SK-N-MC (cell line): ENCODE data around the gene CALCOCO1.
"Not testable (repeated sequence)": the region's sequence is repeated elsewhere in the genome, so short reads cannot be mapped to it uniquely, and the experiment has no call there.

Experiments
- DNase-seq: peaks from one replicate; pipeline ENCODE4 v3.0.0-alpha.2; 2011; ENCODE audit warnings: low read depth, low spot score
- H3K27ac ChIP-seq: fragments of 200-600 bp; sonication (generic); 2 replicates; pipeline ENCODE4 v1.5.1; 2016; ENCODE audit warnings: mixed run types
- H3K36me3 ChIP-seq: fragments of 200-600 bp; sonication (generic); 2 replicates; pipeline ENCODE4 v1.6.1; 2017; ENCODE audit warnings: antibody characterized with exemption, low read length, mixed read lengths; ENCODE audit not compliant: insufficient read depth
- H3K4me3 ChIP-seq: fragments of 200-600 bp; sonication (generic); 2 replicates; pipeline ENCODE4 v1.5.1; 2016
- H3K9ac ChIP-seq: fragments of 200-600 bp; sonication (generic); 2 replicates; pipeline ENCODE4 v1.8.0; 2017; ENCODE audit warnings: mixed run types, mixed read lengths; ENCODE audit not compliant: insufficient read length
- H3K9me3 ChIP-seq: fragments of 200-600 bp; sonication (generic); 2 replicates; pipeline ENCODE4 v1.6.1; 2017; ENCODE audit warnings: low read depth, mild to moderate bottlenecking, antibody characterized with exemption, low read length, moderate library complexity, mixed read lengths
- EZH2 ChIP-seq: fragments of 200-600 bp; sonication (generic); IDR thresholded peaks from one replicate; pipeline ENCODE4 v1.6.1; 2017; ENCODE audit warnings: antibody characterized with exemption
- FOXP2 ChIP-seq: optimal IDR thresholded peaks from 2 replicates; pipeline ENCODE3; 2011; ENCODE audit warnings: mild to moderate bottlenecking, moderate library complexity; ENCODE audit not compliant: insufficient read depth; ENCODE audit errors: extremely low read length, control extremely low read depth
- POLR2AphosphoS5 ChIP-seq: IDR thresholded peaks from 2 replicates; pipeline ENCODE4 v1.6.1; 2012; ENCODE audit warnings: mild to moderate bottlenecking, low read depth, low read length, borderline replicate concordance

CALCOCO1 gene

GRCh38 chr12:53727310-53728041 lies at the start of gene CALCOCO1:
Gene CALCOCO1 (minus strand): TSS chr12:53727452. CDS start chr12:53725242, 2,210 bp downstream.
- Histone ChIP-seq H3K9ac (peak within 1 kb of the TSS; percentile 81), H3K36me3 (no peaks in the 10 kb centered on the region), H3K4me3 (peak within 1 kb of the TSS; percentile 84), H3K27ac (0 out of 2 replicates have a peak within 1 kb of the TSS, but pooled peaks have one; percentile 50), H3K9me3 (no peaks in the 10 kb centered on the region)
- DNase-seq: peak; percentile 93
- TF ChIP-seq POLR2AphosphoS5: peak; percentile 93
- peak; percentile 35 for TF ChIP-seq FOXP2
- no peak for TF ChIP-seq EZH2

GRCh38 chr12:53776872-53777271 lies 49.6 kb upstream of the CALCOCO1 start:
- Histone ChIP-seq H3K36me3 (no peaks in the 10 kb centered on the region), H3K9ac (no peak overlapping the region), H3K9me3 (no peaks in the 10 kb centered on the region), H3K27ac (no peak overlapping the region), H3K4me3 (no peak overlapping the region)
- no peak for TF ChIP-seq POLR2AphosphoS5
- no peak for TF ChIP-seq FOXP2
- TF ChIP-seq EZH2: no peak
- DNase-seq: no peak

- TF ChIP-seq POLR2AphosphoS5: no peak
- TF ChIP-seq FOXP2: no peak
- TF ChIP-seq EZH2: no peak
- Histone ChIP-seq H3K27ac (no peak overlapping the region), H3K36me3 (no peaks in the 10 kb centered on the region), H3K9ac (no peak overlapping the region), H3K9me3 (no peaks in the 10 kb centered on the region), H3K4me3 (no peak overlapping the region)
- no peak for DNase-seq
Measured at GRCh38 chr12:53775478-53776145, 48.4 kb upstream of the CALCOCO1 start.

GRCh38 chr12:53770281-53770680 lies 43.0 kb upstream of the CALCOCO1 start:
- no peaks in the 10 kb centered on the region for H3K36me3 ChIP-seq
- no peak for DNase-seq
- no peak overlapping the region for H3K9ac ChIP-seq
- no peak overlapping the region for H3K27ac ChIP-seq
- TF ChIP-seq FOXP2 (no peak), EZH2 (no peak), POLR2AphosphoS5 (no peak)
- H3K4me3 ChIP-seq: no peak overlapping the region
- H3K9me3 ChIP-seq: no peaks in the 10 kb centered on the region

GRCh38 chr12:53768976-53769375 lies 41.7 kb upstream of the CALCOCO1 start:
- H3K9me3 ChIP-seq: no peaks in the 10 kb centered on the region
- no peaks in the 10 kb centered on the region for H3K36me3 ChIP-seq
- DNase-seq: no peak
- H3K9ac ChIP-seq: no peak overlapping the region
- H3K4me3 ChIP-seq: no peak overlapping the region
- no peak overlapping the region for H3K27ac ChIP-seq
- TF ChIP-seq POLR2AphosphoS5: no peak
- no peak for TF ChIP-seq EZH2
- TF ChIP-seq FOXP2: no peak

- TF ChIP-seq POLR2AphosphoS5: no peak
- no peak for TF ChIP-seq FOXP2
- no peak overlapping the region for H3K27ac ChIP-seq
- DNase-seq: no peak
- H3K4me3 ChIP-seq: no peak overlapping the region
- no peak overlapping the region for H3K9ac ChIP-seq
- H3K9me3 ChIP-seq: no peaks in the 10 kb centered on the region
- no peaks in the 10 kb centered on the region for H3K36me3 ChIP-seq
Measured at GRCh38 chr12:53766881-53767280, 39.6 kb upstream of the CALCOCO1 start.

GRCh38 chr12:53765891-53766290 lies 38.6 kb upstream of the CALCOCO1 start:
- H3K9me3 ChIP-seq: no peaks in the 10 kb centered on the region
- no peaks in the 10 kb centered on the region for H3K36me3 ChIP-seq
- no peak for TF ChIP-seq FOXP2
- no peak for TF ChIP-seq EZH2
- no peak for TF ChIP-seq POLR2AphosphoS5
- no peak overlapping the region for H3K4me3 ChIP-seq
- no peak overlapping the region for H3K9ac ChIP-seq
- no peak for DNase-seq
- no peak overlapping the region for H3K27ac ChIP-seq

- no peak for DNase-seq
- H3K4me3 ChIP-seq: no peak overlapping the region
- H3K27ac ChIP-seq: no peak overlapping the region
- H3K36me3 ChIP-seq: no peaks in the 10 kb centered on the region
- TF ChIP-seq FOXP2 (no peak), POLR2AphosphoS5 (no peak), EZH2 (no peak)
- no peaks in the 10 kb centered on the region for H3K9me3 ChIP-seq
- no peak overlapping the region for H3K9ac ChIP-seq
Measured at GRCh38 chr12:53764615-53765014, 37.4 kb upstream of the CALCOCO1 start.

GRCh38 chr12:53762793-53763192 lies 35.5 kb upstream of the CALCOCO1 start:
- H3K9me3 ChIP-seq, H3K36me3 ChIP-seq, DNase-seq, H3K4me3 ChIP-seq, H3K9ac ChIP-seq, H3K27ac ChIP-seq: not testable (repeated sequence)
